Neural progenitor cell (in vitro differentiated cells): Measurements from ENCODE around the gene MOCOS.

Experiments
- EZH2 ChIP-seq: fragments of 200-600 bp; sonication (generic); IDR thresholded peaks from 2 replicates; pipeline ENCODE4 v1.6.1; 2017; ENCODE audit warnings: antibody characterized with exemption, mild to moderate bottlenecking, moderate library complexity
- TF ChIP-seq, protein P1 (sequence below): fragments of 200-600 bp; sonication (generic); IDR thresholded peaks from 2 replicates; pipeline ENCODE4 v1.5.1; 2017; ENCODE audit warnings: antibody characterized with exemption, mild to moderate bottlenecking

DNA sequence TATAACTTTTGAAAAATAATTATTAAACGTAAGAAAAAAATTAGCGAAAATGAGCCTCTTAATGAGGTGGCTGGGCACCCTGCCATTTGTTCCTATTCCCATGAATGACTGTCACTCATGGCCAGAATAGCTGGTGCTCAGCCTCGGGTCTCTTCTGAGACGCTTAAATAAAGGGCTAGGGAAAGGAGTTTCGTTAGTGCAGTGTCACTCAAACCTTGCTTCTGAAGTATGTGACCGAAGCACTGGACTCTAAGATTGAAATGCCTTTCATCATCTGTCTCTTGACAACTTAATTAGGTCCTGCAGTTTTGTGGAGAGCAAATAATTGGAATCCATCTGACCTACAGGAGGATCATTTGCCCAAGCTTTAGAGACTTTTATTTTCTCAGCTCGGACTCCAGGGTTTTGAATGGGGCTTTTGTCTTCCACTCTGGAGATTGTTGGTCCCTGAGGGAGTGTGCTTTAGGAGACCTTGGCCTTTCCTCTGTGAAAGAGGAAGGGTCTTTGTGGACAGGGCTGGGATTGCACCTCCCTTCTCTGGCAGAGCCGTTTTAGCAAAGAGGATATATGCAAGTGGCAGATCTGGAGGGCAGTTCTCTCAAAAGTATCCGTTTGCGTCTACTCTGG is 67.9 kb downstream of the MOCOS start:
- TF ChIP-seq, protein P1, sequence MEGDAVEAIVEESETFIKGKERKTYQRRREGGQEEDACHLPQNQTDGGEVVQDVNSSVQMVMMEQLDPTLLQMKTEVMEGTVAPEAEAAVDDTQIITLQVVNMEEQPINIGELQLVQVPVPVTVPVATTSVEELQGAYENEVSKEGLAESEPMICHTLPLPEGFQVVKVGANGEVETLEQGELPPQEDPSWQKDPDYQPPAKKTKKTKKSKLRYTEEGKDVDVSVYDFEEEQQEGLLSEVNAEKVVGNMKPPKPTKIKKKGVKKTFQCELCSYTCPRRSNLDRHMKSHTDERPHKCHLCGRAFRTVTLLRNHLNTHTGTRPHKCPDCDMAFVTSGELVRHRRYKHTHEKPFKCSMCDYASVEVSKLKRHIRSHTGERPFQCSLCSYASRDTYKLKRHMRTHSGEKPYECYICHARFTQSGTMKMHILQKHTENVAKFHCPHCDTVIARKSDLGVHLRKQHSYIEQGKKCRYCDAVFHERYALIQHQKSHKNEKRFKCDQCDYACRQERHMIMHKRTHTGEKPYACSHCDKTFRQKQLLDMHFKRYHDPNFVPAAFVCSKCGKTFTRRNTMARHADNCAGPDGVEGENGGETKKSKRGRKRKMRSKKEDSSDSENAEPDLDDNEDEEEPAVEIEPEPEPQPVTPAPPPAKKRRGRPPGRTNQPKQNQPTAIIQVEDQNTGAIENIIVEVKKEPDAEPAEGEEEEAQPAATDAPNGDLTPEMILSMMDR, result no peak
- no peak for TF ChIP-seq EZH2
